ENCODE measurements around the gene LRP11. TPM values are rescaled to one million over a fixed set of nuclear protein-coding genes. Genes with fewer than 3 reads are reported as not detected.

LRP11 gene
- total RNA-seq, 1 donor from 2014 or later = 2.2 TPM

GRCh38 chr6:149842331-149842730 lies 21.8 kb downstream of the LRP11 start:
- no peak overlapping the region for H3K4me3 Mint-ChIP-seq
- no peak for TF ChIP-seq CTCF (IDR thresholded peaks at IDR 0.05)
- TF ChIP-seq EZH2phosphoT487 (IDR thresholded peaks at IDR 0.05) = no peak
- no peak for TF ChIP-seq EZH2 (IDR thresholded peaks at IDR 0.05)
- H3K27ac Mint-ChIP-seq = no peak overlapping the region

DNA sequence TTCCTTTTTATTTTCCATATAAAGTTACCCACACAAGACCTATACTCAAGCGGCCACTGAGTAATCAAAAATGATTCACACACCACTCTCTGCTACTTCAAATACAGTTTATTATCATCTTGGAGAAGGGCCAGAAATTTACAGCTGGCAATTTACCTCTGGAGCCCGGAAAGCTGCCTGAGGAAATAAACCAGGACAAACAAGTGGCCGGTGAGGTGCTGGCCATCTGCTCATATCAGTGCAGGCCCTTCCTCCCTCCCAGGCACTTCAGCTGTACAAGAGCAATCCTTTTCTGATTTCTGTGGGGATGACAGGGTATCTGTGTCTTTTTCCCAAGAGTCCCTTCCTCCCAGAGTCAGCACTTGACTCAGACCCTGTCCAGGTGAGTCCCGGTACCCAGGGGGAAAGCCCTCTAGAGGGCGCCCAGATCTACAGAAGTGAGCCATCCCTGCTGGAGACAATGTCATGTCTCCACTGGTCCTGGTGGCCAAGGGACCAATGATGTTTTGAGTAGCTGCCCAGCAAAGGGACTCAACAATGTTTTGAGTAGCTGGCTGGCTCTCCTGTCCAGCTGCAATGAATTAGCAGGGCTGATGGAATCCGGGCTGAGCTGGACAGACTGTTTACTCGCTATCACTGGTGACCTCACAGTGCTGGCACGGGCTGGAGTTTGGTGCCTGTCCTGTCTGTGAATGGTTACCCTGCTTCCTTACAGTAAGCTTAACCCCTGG lies 23.6 kb downstream of the LRP11 start:
- H2AFZ ChIP-seq (replicated peaks) = no peak overlapping the region
- Mint-ChIP-seq H3K36me3 (peaks cover 11% of the 10 kb centered on the region), H3K4me3 (no peak overlapping the region), H3K4me1 (peaks cover 2% of the 10 kb centered on the region), H3K27me3 (ENCODE audit: insufficient read depth, low read depth) (peaks cover 6% of the 10 kb centered on the region), H3K9me3 (no peaks in the 10 kb centered on the region), H3K27ac (no peak overlapping the region)
- no peak for TF ChIP-seq EZH2 (IDR thresholded peaks at IDR 0.05)
- peak; percentile 60 for TF ChIP-seq CTCF (IDR thresholded peaks at IDR 0.05)
- TF ChIP-seq EZH2phosphoT487 (IDR thresholded peaks at IDR 0.05) = no peak
- H3K27me3 ChIP-seq = no peaks in the 10 kb centered on the region
- no peak overlapping the region for H3K4me2 ChIP-seq
- H3K9ac ChIP-seq = no peak overlapping the region
- DNase-seq (ENCODE audit: low spot score) = peak; percentile 56
- H4K20me1 ChIP-seq (ENCODE audit: low read depth) = no peaks in the 10 kb centered on the region
- H3K79me2 ChIP-seq (ENCODE audit: low read depth) = no peaks in the 10 kb centered on the region
- H3K36me3 ChIP-seq = no peaks in the 10 kb centered on the region
- H3K4me3 ChIP-seq = no peak overlapping the region
- H3K4me1 ChIP-seq = no peaks in the 10 kb centered on the region
- no peak overlapping the region for H3K27ac ChIP-seq
- no peaks in the 10 kb centered on the region for H3K9me3 ChIP-seq (ENCODE audit: low read depth)
- no peaks in the 10 kb centered on the region for H3F3A ChIP-seq (ENCODE audit: low read depth)

More at GRCh38 chr6:149842331-149842730, 21.8 kb downstream of the LRP11 start:
- H3K4me3 ChIP-seq = no peak overlapping the region
- H3K4me1 ChIP-seq = no peaks in the 10 kb centered on the region
- H3F3A ChIP-seq (ENCODE audit: low read depth) = no peaks in the 10 kb centered on the region
- H2AFZ ChIP-seq (replicated peaks) = no peak overlapping the region
- H3K27me3 ChIP-seq = no peaks in the 10 kb centered on the region
- no peak for DNase-seq (ENCODE audit: low spot score)
- no peaks in the 10 kb centered on the region for H3K9me3 ChIP-seq (ENCODE audit: low read depth)
- H3K9ac ChIP-seq = no peak overlapping the region
- H3K79me2 ChIP-seq (ENCODE audit: low read depth) = no peaks in the 10 kb centered on the region
- H4K20me1 ChIP-seq (ENCODE audit: low read depth) = no peaks in the 10 kb centered on the region
- no peak overlapping the region for H3K4me2 ChIP-seq
- Mint-ChIP-seq H3K4me1 (peaks cover 2% of the 10 kb centered on the region), H3K9me3 (no peaks in the 10 kb centered on the region), H3K27me3 (ENCODE audit: insufficient read depth, low read depth) (peaks cover 3% of the 10 kb centered on the region), H3K36me3 (peaks cover 10% of the 10 kb centered on the region)
- H3K36me3 ChIP-seq = no peaks in the 10 kb centered on the region
- no peak overlapping the region for H3K27ac ChIP-seq

DNA sequence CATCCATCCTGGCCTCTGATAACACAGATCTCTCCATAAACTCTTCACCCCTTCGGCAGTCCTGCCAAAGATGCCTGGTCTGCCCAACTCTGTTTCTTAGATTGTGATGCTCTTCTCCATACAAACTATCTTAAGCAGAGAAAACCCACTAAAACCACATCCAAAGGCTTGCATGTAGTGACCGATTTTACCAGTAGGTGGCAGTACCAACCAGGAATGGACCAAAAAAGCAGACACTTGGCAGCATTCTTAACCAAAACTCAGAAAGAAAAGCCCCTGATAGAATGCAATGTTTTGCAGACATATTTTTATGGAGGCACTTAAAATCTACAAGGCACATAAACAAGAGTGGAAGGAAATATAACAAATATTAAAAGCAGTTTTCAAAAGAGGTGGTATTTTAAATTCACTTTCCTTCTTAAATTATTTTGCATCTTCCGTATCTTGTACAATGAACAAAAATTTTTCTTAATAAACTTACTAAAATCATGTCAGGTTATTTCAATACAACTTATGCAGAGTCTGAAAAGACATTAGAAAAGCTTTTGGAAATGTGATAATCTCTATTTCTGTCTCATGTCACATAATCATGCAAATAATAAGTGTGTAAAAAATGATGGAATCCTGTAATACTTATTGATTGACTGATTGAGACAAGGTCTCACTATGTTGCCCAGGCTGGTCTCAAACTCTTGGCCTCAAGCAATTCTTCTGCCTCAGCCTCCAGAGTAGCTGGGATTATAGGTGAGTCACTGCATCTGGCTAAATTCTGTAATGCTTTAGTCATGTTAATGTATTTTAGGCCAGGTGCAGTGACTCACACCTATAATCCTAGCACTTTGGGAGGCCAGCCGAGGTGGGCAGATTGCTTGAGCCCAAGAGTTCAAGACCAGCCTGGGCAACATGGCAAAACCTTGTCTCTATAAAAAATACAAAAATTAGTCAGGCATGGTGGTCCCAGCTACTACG lies 29.4 kb downstream of the LRP11 start:
- no peaks in the 10 kb centered on the region for H3F3A ChIP-seq (ENCODE audit: low read depth)
- Mint-ChIP-seq H3K27me3 (ENCODE audit: insufficient read depth, low read depth) (peaks cover 3% of the 10 kb centered on the region), H3K36me3 (peaks cover 11% of the 10 kb centered on the region), H3K4me1 (no peaks in the 10 kb centered on the region), H3K27ac (no peak overlapping the region), H3K9me3 (no peaks in the 10 kb centered on the region), H3K4me3 (no peak overlapping the region)
- H3K27me3 ChIP-seq = no peaks in the 10 kb centered on the region
- TF ChIP-seq EZH2 (IDR thresholded peaks at IDR 0.05) (no peak), EZH2phosphoT487 (IDR thresholded peaks at IDR 0.05) (no peak), CTCF (IDR thresholded peaks at IDR 0.05) (peak; percentile 95)
- peak; percentile 55 for DNase-seq (ENCODE audit: low spot score)
- H3K27ac ChIP-seq = no peak overlapping the region
- no peaks in the 10 kb centered on the region for H3K9me3 ChIP-seq (ENCODE audit: low read depth)
- H3K4me1 ChIP-seq = no peaks in the 10 kb centered on the region
- H3K4me2 ChIP-seq = no peak overlapping the region
- H3K9ac ChIP-seq = no peak overlapping the region
- H3K79me2 ChIP-seq (ENCODE audit: low read depth) = no peaks in the 10 kb centered on the region
- H3K36me3 ChIP-seq = no peaks in the 10 kb centered on the region
- no peak overlapping the region for H3K4me3 ChIP-seq
- no peak overlapping the region for H2AFZ ChIP-seq (replicated peaks)
- H4K20me1 ChIP-seq (ENCODE audit: low read depth) = no peaks in the 10 kb centered on the region

All from neural progenitor cell (in vitro differentiated cells).